Dedifferentiated amniotic fluid mesenchymal stem cell (primary cell): ENCODE results near the gene RTN4IP1.
A peak's percentile ranks its signal among the peaks of the same experiment; 100 is the strongest.
"Not testable (repeated sequence)": the region's sequence is repeated elsewhere in the genome, so short reads cannot be mapped to it uniquely, and the experiment has no call there.

ENCODE experiments used
- DNase-seq: peaks from one replicate; pipeline ENCODE4 v3.0.0-alpha.2; 2016; ENCODE audit errors: extremely low spot score

Gene RTN4IP1

DNA sequence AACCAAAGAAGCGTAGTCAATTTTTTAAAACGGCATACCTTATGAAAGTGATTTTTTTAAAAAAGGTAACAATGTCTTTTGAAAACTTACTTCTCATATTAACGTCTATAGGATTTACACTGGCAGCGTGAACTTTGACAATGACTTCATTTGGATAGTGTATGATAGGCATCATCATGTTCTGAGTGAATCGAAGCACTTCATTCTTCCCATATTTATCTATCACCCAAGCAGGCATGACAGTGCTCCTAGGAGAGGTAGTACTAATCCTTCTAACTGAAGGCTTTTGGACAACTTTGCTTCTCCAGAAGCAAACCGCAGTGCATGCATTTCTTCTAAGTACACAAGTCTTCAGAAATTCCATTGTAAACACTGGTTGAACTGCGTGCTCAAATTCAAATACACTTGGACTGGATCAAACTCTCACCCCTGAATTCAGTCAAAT, 618 bp downstream of the RTN4IP1 start:
- no peak for DNase-seq

DNA sequence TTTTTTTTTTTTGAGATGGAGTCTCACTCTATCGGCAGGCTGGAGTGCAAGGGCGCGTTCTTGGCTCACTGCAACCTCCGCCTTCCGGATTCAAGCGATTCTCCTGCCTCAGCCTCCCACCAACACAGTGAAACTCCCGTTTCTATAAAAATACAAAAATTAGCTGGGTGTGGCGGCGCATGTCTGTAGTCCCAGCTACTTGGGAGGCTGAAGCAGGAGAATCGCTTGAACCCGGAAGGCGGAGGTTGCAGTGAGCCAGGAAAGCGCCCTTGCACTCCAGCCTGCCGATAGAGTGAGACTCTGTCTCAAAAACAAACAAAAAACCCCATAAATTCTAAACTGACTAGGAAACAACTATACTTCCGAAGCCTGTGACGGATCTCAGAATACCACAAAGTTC, 1.5 kb downstream of the RTN4IP1 start:
- DNase-seq = not testable (repeated sequence)

DNA sequence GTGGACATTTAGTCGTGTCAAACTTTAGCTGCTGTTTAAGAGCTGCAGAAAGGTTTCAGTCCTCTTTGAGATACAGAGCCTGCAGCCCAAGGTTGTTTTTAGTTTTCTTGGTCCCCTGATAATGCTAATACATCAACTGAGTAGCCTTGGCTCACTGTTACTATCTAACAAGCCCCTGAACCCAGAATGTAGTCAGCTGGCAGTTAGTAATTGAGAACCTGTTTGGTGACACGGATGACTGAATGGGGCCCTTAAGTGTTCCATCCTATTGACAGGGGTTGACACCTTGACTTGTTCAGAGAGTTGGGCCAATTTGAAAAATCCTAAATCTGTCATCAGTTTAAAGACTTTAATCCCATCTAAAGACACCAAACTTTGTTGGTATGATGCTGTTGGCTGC, 2.8 kb downstream of the RTN4IP1 start:
- DNase-seq = no peak

DNA sequence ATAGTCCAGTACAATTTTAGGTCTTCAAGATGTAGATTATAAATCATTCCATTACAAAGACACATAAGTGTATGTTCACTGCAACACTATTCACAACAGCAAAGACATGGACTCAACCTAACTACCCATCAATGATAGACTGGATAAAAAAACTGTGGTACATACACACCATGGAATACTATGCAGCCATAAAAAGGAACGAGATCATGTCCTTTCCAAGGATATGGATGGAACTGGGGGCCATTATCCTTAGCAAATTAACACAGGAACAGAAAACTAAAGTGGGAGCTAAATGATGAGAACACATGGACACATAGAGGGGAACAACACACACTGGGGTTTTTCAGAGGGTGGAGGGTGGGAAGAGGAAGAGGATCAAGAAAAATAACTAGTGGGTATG, 6.3 kb downstream of the RTN4IP1 start:
- DNase-seq = no peak

DNA sequence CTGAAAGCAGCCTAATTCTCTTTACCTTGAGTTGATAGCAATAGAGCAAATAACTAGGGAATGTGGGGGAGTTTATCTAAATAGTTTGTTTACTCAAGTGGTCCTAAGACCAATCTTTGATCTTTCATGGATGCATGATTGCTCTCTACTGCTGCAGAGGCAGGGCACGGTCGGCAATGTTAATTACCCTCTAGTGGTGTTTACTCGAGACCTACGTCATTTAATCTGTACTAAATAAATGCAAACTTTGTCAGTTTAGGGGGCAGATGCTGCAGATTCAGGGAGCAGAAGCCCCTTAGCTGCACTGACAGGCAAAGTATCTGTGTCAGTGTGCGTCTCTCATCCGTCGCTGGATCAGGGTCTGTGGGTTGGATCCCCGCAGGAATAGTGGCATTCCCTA, 6.9 kb downstream of the RTN4IP1 start:
- DNase-seq = no peak

DNA sequence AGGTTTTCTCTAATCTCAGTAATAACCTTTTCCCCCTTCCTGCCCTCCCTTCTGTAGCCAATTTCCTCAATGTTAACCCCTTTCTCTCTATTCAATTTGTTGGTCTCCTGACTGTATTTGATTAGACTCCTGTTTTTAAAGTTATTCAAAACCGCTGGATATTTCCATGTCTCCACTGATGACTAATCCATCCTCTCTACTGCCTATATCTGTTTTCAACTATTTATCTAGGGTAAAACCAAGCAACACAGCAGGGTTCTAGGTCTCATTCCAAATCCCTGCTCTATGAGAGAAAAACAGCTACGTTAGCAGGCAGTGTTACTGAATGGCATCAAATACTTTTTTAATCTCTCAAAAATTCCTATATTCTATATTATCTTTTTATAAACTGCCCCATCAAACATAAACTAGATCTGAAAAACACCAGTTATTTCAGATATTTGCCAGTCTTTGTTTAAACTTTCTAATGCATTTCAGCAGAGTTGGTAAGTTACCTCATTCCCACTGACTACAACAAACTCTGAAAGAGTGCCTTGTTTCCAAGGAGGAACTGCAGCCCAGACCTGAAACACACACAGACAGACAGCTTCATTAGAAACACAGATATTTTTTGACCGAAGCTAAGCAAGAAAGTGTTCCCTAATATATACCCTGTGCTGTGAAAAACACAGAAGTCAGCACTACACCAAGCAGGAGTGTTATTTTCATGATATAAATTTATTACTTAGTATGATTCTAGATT, 8.2 kb downstream of the RTN4IP1 start:
- no peak for DNase-seq

- DNase-seq = no peak
Measured at GRCh38 chr6:106619223-106619622, 10.1 kb downstream of the RTN4IP1 start.

DNA sequence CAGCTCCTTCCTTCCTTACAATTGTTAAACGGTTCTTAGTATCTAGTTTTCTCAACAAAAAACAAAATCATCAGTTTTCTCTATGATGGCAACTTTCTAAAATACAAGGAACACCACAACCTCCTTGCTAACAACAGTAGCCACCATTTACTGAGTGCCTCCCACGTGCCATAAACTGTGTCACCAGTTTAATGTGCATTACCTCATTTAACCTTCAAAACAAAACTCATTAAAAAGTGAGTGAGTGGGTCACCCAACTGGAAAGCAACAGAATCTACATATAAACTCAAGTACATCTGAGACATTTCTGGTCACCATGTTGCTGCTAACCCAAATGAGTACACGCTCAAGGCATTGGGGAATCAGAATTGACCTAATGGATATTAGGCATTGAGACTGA, 11.0 kb downstream of the RTN4IP1 start:
- DNase-seq = no peak

- DNase-seq = no peak
Measured at GRCh38 chr6:106617857-106618256, 11.4 kb downstream of the RTN4IP1 start.

DNA sequence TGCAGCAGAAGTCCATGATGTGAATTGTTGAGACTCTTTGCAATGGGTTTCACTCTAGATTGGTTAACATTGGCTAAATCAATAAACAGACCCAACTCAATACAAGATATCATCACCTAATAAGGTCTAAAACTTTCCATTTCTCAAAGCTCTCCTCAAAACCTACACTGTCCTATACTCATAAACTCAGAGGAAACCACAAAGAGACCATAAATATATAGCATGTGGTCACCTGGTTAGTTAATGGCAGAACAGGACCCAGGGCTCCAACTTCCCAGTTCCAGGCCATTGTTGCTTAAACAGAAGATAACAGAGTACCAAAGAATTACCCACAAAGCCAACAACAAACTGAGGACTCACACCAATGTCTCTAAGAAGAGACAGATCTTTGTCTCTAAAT, 12.0 kb downstream of the RTN4IP1 start:
- DNase-seq = no peak

DNA sequence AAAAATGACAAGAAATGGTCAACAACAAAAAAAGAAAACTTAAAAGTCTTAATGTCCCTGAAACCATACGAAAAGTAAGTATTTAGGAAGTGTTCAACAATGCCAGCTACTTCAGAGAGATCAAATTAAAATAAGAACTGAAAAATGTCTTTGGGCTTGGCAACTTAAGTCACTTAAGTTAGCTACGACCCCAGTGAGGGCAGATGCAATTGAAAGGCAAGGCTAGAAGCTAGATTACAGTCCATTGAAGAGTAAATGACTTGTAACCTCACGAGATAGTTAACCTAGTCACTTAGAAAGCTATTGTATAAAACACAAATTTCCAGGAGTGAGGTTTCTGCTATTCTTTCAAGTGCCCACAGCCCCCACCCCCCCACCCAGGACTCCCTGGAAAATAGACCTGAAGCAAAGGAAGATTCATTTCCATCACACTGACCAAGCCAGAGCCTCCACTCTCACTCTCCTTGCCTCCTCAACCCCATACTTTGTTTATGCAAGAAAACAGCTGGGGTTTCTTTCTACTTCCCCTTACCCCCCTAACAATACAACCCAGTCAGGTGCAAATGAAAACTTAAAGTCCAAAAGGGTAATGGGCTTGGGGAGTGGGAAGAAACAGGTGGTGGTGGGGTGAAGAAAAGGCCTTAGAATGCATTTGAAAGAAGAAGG, 14.6 kb downstream of the RTN4IP1 start:
- DNase-seq = no peak

DNA sequence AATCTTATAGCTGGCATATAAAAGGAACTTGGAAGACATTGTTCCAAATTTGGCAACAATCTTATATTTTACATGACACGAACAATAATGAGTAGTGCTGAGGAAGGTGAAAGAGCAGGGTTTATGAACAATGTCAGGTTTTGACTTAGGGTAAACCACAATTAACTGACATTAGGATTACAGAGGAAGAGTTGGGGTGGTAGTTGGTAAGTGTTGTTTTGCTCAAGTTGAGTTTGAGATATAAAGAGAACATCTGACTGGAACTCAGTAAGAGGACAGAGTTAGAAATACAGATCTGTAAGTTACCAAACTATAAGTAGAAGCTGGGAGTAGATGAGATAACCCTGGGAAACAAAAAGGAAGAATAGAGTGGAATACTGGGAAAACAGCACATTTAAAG, 15.1 kb downstream of the RTN4IP1 start:
- DNase-seq = no peak

DNA sequence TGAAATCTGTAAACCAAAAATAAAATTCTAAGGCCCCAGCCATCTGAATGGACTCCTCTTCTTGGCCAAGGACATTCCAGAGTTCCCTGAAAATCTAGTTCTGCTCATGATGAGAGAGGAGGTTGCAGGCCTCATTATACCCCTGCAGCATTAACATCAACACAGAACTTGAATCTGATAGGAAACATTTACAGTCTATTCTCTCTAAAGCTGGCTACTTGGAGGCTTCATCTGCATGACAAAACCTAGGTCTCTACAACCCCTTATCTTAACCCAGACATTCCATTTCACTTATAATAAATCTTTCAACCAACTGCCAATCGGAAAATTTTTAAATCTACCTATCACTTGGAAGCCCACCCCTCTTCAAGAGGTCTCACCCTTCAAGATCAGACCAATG, 15.7 kb downstream of the RTN4IP1 start:
- no peak for DNase-seq

DNA sequence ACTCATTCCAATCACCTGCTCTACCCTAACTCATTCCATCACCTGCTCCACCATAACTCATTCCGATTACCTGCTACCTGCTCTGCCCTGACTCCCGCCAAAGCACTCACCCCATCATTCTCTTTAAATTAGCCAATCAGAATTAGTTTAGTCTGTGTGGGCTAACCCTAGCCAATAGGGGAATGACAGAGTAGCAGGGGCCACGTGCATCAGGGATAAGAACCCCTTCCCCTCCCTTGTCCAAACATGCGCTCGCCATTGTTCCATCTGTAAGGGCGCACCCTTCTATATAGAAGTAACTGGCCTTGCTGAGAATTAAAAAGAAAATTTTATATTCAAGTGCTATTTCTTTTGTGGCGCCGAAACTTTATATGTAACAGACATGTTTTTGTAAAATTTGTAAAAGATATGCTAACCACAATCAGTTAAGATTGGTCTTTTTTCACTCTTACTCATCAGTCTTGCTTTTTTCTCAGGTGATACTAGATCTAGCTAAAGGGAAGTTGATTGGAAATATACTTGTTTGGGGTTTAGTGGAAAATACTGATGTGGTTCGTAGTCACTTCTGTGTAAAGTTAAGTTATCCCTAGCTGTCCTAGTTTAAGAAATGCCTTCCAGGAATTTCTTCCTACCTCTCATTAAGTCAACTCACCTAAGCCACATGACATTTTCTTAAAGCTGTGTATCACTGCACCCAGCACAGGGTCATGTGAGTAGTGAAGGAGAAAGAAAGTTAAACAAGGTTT, 16.5 kb downstream of the RTN4IP1 start:
- DNase-seq = no peak

GRCh38 chr6:106611030-106611429, 18.3 kb downstream of the RTN4IP1 start:
- DNase-seq = no peak

GRCh38 chr6:106609699-106610098, 19.6 kb downstream of the RTN4IP1 start:
- no peak for DNase-seq

GRCh38 chr6:106608080-106608668, 21.1 kb downstream of the RTN4IP1 start:
- no peak for DNase-seq

- DNase-seq = no peak
Measured at GRCh38 chr6:106600329-106600728, 29.0 kb downstream of the RTN4IP1 start.

DNA sequence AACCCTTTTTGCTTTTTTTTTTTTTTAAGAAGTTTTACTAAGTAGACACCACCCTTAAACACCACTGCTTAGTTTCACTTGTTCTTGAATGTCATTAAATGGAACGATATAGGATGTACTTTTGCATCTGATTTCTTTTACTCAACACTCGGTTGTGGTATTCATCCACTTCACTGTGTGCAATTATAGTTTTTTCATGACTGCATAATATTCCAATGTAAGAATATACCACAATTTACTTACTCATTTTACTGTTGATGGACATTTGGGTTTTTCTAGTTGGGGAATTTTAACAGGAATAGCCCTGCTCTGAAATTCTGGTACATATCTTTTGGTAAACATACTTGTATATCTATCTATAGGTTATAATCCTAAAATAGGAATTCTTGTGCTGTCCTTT, 29.9 kb downstream of the RTN4IP1 start:
- no peak for DNase-seq

DNA sequence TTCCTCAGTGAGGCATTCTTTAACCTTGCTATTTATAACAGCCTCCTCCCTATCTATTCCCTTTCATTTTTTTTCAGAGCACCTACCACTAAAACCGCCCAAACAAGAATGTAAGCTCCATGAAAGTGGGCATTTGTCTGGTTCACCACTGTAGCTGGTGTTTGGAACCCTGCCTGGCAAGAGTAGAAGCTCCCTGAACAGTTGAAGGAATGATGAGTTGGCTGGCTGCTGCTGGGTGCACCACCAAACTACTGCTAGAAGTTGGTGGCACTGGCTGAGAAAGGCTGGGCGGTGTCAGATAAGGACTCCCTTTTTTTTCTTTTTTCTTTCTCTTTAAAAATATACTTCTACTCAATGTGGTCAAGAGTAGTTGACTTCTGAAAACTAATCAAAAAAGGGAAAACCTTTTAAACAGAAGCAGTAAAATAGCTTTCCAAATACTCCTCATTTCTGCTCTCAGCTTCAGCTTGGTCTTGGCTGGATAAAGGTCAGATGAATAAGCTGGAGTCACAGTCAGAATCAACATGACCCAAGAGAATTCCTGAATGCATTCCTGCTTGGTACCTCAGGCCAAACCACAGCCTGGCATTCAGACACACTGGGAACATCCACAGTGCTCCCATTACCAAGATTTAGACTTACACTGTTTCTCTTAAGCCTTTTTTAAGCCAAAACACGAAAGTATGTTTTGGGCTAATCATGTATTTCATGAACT, 38.0 kb downstream of the RTN4IP1 start:
- peak; percentile 47 for DNase-seq

GRCh38 chr6:106588937-106589336, 40.4 kb downstream of the RTN4IP1 start:
- DNase-seq = not testable (repeated sequence)
